Bronchial epithelial cell (primary cell): ENCODE data around the gene SDCCAG8. TPM values are rescaled to one million over a fixed set of nuclear protein-coding genes. Genes with fewer than 3 reads are reported as not detected.

Experiments
- DNase-seq: peaks from one replicate; pipeline ENCODE4 v3.0.0-alpha.2; 2010; ENCODE audit warnings: low read depth
- FAIRE-seq: peaks from 2 replicates; lab custom pipeline; 2011; peaks lifted over from hg19 to GRCh38; lab: Jason Lieb, UNC
- H3K27me3 ChIP-seq: 2 replicates; pipeline ENCODE4 v1.5.1; 2011; ENCODE audit warnings: low read length; ENCODE audit not compliant: control insufficient read depth, insufficient read depth
- H3K36me3 ChIP-seq: 2 replicates; pipeline ENCODE4 v1.5.1; 2011; ENCODE audit warnings: low read length; ENCODE audit not compliant: control insufficient read depth, insufficient read depth
- H3K4me3 ChIP-seq: 2 replicates; pipeline ENCODE4 v1.5.1; 2011; ENCODE audit warnings: mild to moderate bottlenecking, low read depth, low read length, control low read depth
- CTCF ChIP-seq: IDR thresholded peaks from 2 replicates; pipeline ENCODE4 v1.5.1; 2011; ENCODE audit warnings: mild to moderate bottlenecking, moderate library complexity, low read length, control low read depth, inconsistent platforms; ENCODE audit not compliant: insufficient read depth, severe bottlenecking
- total RNA-seq: library from RNA; depleted of rRNA; stranded (reverse); fragments of >200 nt; gene quantifications from 2 replicates; pipeline ENCODE4 v1.2.1, GENCODE V29; 2014

SDCCAG8 gene
- total RNA-seq, 1 donor from 2014 or later, result 32.4 TPM

DNA sequence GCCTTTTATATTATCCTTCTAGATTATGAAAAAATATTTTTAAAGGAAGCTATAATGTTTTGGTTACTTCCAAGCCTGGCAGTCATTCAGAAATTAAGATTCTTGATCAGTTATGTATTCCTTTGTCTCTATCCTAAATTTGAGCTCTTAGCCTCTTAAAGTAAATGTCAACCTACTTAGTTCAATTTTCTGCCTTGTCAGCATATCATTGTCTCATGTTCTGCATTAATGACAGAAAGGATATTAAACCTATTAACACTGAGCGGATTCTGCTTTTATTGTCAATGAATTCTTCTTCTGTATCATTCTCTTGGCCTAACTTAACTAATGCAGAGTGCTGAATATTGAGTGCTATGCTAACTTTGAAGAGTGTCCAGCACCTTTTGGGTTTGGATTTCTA lies 56.0 kb downstream of the SDCCAG8 start:
- DNase-seq, result no peak
- no peak for FAIRE-seq
- H3K36me3 ChIP-seq, result peaks cover 4% of the 10 kb centered on the region
- no peak for TF ChIP-seq CTCF
- no peak overlapping the region for H3K4me3 ChIP-seq
- H3K27me3 ChIP-seq, result no peaks in the 10 kb centered on the region

DNA sequence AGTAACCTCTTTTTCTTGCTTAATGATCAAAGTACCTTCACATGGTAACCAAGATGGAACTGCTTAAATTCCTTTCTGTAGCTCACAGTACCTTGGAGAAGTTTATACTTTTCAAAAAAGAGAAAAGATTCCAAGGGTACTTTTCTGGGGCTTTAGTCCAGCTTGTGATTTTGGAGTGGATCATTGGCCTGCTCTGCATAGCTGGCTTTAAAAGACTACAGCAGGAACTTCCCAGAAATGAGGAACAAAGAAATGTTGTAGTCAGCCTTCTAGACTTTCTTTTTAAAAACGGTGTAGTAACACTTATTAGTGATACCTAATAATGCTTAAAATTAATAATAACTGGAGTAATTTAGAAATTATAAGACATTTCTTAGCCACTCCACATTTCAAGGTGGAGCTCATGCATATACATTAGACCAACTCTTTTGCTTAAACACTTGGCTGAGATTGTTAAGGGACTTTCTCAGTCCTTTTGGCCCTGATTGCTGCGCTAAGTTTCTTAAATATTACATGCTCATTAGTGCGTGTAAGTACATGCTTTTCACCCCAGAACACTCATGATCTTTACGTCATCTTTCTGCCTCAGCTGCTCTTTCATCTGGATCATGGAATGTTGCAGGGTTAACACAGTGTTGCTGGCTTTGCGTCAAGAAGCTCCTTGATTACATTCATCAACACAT lies 57.3 kb downstream of the SDCCAG8 start:
- no peaks in the 10 kb centered on the region for H3K27me3 ChIP-seq
- H3K36me3 ChIP-seq, result peaks cover 3% of the 10 kb centered on the region
- H3K4me3 ChIP-seq, result no peak overlapping the region
- DNase-seq (peak; percentile 98), FAIRE-seq (no peak)
- TF ChIP-seq CTCF, result no peak

- peaks cover 1% of the 10 kb centered on the region for H3K36me3 ChIP-seq
- FAIRE-seq (no peak), DNase-seq (no peak)
- TF ChIP-seq CTCF, result no peak
- H3K4me3 ChIP-seq, result no peak overlapping the region
- no peaks in the 10 kb centered on the region for H3K27me3 ChIP-seq
These were observed 58.0 kb downstream of the SDCCAG8 start for GRCh38 chr1:243313635-243314536.

DNA sequence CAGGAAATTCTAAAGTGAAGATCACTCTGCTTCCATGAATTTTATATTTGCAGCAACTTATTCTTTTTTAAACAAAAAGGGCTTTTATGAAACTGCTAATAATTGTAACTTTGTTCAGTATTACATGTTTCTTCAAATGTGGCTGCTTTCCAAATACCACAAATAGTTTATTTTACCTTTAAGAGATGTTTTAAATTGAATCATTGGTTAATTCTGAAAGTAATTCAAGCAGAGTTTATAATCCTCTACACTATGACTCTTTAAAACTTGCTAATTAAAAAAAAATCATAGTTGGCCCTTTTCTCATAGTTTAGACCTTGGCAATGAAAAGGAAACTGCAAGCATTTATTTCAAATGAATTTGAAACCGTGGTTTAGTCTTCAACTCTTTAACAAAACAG lies 59.6 kb downstream of the SDCCAG8 start:
- no peak for FAIRE-seq
- no peak for TF ChIP-seq CTCF
- H3K27me3 ChIP-seq, result no peaks in the 10 kb centered on the region
- peaks cover 1% of the 10 kb centered on the region for H3K36me3 ChIP-seq
- DNase-seq, result no peak
- H3K4me3 ChIP-seq, result no peak overlapping the region

- DNase-seq (no peak), FAIRE-seq (no peak)
- TF ChIP-seq CTCF, result no peak
These were observed 60.1 kb downstream of the SDCCAG8 start for GRCh38 chr1:243315893-243316292.

More at GRCh38 chr1:243315893-243316292, 60.1 kb downstream of the SDCCAG8 start:
- no peaks in the 10 kb centered on the region for H3K27me3 ChIP-seq
- peaks cover 1% of the 10 kb centered on the region for H3K36me3 ChIP-seq
- H3K4me3 ChIP-seq, result no peak overlapping the region
